ENCODE data around the gene OR2T29.

OR2T29 gene

DNA sequence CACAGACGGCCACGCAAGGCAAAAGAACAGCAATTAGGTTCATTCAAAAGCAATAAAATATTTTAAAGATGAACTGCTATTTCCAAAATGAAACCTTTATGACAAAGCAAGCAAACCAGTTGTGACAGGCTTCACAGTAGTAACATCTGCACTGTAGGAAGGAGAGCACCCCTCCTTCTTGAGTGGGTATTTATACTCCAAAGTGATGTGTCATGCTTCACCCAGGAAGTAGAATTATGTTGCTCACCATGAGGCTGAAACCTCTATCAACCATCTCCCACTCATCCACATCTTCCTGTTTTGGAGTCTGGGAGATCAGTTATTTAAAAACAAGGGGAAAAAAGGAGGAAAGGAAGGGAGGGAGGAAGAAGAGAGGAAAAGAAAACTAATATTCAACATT, 34.0 kb upstream of the OR2T29 start:
- no peak for TF ChIP-seq SIN3A (IDR thresholded peaks at IDR 0.05; ENCODE audit: borderline replicate concordance, insufficient read depth, low read length)
- TF ChIP-seq, protein P1, sequence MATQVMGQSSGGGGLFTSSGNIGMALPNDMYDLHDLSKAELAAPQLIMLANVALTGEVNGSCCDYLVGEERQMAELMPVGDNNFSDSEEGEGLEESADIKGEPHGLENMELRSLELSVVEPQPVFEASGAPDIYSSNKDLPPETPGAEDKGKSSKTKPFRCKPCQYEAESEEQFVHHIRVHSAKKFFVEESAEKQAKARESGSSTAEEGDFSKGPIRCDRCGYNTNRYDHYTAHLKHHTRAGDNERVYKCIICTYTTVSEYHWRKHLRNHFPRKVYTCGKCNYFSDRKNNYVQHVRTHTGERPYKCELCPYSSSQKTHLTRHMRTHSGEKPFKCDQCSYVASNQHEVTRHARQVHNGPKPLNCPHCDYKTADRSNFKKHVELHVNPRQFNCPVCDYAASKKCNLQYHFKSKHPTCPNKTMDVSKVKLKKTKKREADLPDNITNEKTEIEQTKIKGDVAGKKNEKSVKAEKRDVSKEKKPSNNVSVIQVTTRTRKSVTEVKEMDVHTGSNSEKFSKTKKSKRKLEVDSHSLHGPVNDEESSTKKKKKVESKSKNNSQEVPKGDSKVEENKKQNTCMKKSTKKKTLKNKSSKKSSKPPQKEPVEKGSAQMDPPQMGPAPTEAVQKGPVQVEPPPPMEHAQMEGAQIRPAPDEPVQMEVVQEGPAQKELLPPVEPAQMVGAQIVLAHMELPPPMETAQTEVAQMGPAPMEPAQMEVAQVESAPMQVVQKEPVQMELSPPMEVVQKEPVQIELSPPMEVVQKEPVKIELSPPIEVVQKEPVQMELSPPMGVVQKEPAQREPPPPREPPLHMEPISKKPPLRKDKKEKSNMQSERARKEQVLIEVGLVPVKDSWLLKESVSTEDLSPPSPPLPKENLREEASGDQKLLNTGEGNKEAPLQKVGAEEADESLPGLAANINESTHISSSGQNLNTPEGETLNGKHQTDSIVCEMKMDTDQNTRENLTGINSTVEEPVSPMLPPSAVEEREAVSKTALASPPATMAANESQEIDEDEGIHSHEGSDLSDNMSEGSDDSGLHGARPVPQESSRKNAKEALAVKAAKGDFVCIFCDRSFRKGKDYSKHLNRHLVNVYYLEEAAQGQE (IDR thresholded peaks at IDR 0.05; ENCODE audit: insufficient read depth in 1 of 2, low read depth in 2 of 2, low read length in 2 of 2): no peak

GRCh38 chr1:248593226-248593625, 30.7 kb upstream of the OR2T29 start:
- TF ChIP-seq, protein P1 (IDR thresholded peaks at IDR 0.05; ENCODE audit: insufficient read depth in 1 of 2, low read depth in 2 of 2, low read length in 2 of 2): no peak
- TF ChIP-seq POLR2AphosphoS5 (IDR thresholded peaks at IDR 0.05; ENCODE audit: low read depth, low read length): no peak
- no peak for TF ChIP-seq SIN3A (IDR thresholded peaks at IDR 0.05; ENCODE audit: borderline replicate concordance, insufficient read depth, low read length)
- no peak for TF ChIP-seq TAF1 (IDR thresholded peaks at IDR 0.05; ENCODE audit: borderline replicate concordance, insufficient read depth, low read length)
- TF ChIP-seq FOXP2 (optimal IDR thresholded peaks at IDR 0.05; ENCODE audit: borderline replicate concordance, extremely low read depth, extremely low read length, insufficient read depth): no peak

- TF ChIP-seq FOXP2 (optimal IDR thresholded peaks at IDR 0.05; ENCODE audit: borderline replicate concordance, extremely low read depth, extremely low read length, insufficient read depth): no peak
- TF ChIP-seq POLR2AphosphoS5 (IDR thresholded peaks at IDR 0.05; ENCODE audit: low read depth, low read length): no peak
- TF ChIP-seq, protein P1 (IDR thresholded peaks at IDR 0.05; ENCODE audit: insufficient read depth in 1 of 2, low read depth in 2 of 2, low read length in 2 of 2): no peak
- no peak for TF ChIP-seq TAF1 (IDR thresholded peaks at IDR 0.05; ENCODE audit: borderline replicate concordance, insufficient read depth, low read length)
- no peak for TF ChIP-seq SIN3A (IDR thresholded peaks at IDR 0.05; ENCODE audit: borderline replicate concordance, insufficient read depth, low read length)
Measured at GRCh38 chr1:248592655-248593054, 30.1 kb upstream of the OR2T29 start.

GRCh38 chr1:248590055-248590454, 27.5 kb upstream of the OR2T29 start:
- TF ChIP-seq FOXP2 (optimal IDR thresholded peaks at IDR 0.05; ENCODE audit: borderline replicate concordance, extremely low read depth, extremely low read length, insufficient read depth) (no peak), TAF1 (IDR thresholded peaks at IDR 0.05; ENCODE audit: borderline replicate concordance, insufficient read depth, low read length) (no peak), SIN3A (IDR thresholded peaks at IDR 0.05; ENCODE audit: borderline replicate concordance, insufficient read depth, low read length) (no peak), POLR2AphosphoS5 (IDR thresholded peaks at IDR 0.05; ENCODE audit: low read depth, low read length) (no peak)
- TF ChIP-seq, protein P1 (IDR thresholded peaks at IDR 0.05; ENCODE audit: insufficient read depth in 1 of 2, low read depth in 2 of 2, low read length in 2 of 2): no peak

GRCh38 chr1:248589334-248589733, 26.8 kb upstream of the OR2T29 start:
- TF ChIP-seq TAF1 (IDR thresholded peaks at IDR 0.05; ENCODE audit: borderline replicate concordance, insufficient read depth, low read length) (no peak), POLR2AphosphoS5 (IDR thresholded peaks at IDR 0.05; ENCODE audit: low read depth, low read length) (no peak), SIN3A (IDR thresholded peaks at IDR 0.05; ENCODE audit: borderline replicate concordance, insufficient read depth, low read length) (no peak), FOXP2 (optimal IDR thresholded peaks at IDR 0.05; ENCODE audit: borderline replicate concordance, extremely low read depth, extremely low read length, insufficient read depth) (no peak)
- TF ChIP-seq, protein P1 (IDR thresholded peaks at IDR 0.05; ENCODE audit: insufficient read depth in 1 of 2, low read depth in 2 of 2, low read length in 2 of 2): no peak

Measured in PFSK-1 (cell line).